Epithelial cell of proximal tubule (primary cell): ENCODE data around the gene MAGT1. TPM values are rescaled to one million over a fixed set of nuclear protein-coding genes. Genes with fewer than 3 reads are reported as not detected.
"Not testable (repeated sequence)": the region's sequence is repeated elsewhere in the genome, so short reads cannot be mapped to it uniquely, and the experiment has no call there.

Experiments
- DNase-seq: peaks from one replicate; pipeline ENCODE4 v3.0.0-alpha.2; 2011; ENCODE audit warnings: low read depth
- H3K4me3 ChIP-seq: 2 replicates; pipeline ENCODE4 v1.5.1; 2011; ENCODE audit warnings: low read depth, mild to moderate bottlenecking, low read length
- total RNA-seq: library from RNA; depleted of rRNA; stranded (reverse); fragments of >200 nt; gene quantifications from 2 replicates; pipeline ENCODE4 v1.2.3, GENCODE V29; 2015
- TF ChIP-seq, protein P1 (sequence below): conservative IDR thresholded peaks from 2 replicates; pipeline ENCODE4 v1.5.1; 2012; ENCODE audit warnings: low read depth, mild to moderate bottlenecking, low read length

MAGT1 gene
- total RNA-seq, 1 donor from 2014 or later: 61.6 TPM

DNA sequence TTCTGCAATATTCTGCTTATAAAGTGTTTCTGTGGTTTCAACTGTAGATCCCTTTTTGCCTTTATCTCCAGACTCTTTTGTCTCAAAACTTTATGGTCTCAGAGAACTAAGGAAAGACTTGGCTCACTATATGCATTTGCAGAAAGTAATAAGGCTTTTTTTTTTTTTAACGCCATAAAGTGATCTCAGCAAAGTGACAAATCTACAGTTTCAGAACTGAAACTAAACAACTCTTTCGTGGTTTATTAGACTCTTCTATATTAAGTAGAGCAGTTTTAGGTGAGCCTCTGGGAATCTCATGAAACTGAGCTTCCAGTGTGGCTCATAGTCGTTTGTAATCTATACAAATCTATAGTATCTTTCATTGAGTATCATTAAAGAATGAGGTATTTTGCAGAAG is 30.5 kb upstream of the MAGT1 start:
- H3K4me3 ChIP-seq: no peak overlapping the region
- no peak for DNase-seq
- TF ChIP-seq, protein P1, sequence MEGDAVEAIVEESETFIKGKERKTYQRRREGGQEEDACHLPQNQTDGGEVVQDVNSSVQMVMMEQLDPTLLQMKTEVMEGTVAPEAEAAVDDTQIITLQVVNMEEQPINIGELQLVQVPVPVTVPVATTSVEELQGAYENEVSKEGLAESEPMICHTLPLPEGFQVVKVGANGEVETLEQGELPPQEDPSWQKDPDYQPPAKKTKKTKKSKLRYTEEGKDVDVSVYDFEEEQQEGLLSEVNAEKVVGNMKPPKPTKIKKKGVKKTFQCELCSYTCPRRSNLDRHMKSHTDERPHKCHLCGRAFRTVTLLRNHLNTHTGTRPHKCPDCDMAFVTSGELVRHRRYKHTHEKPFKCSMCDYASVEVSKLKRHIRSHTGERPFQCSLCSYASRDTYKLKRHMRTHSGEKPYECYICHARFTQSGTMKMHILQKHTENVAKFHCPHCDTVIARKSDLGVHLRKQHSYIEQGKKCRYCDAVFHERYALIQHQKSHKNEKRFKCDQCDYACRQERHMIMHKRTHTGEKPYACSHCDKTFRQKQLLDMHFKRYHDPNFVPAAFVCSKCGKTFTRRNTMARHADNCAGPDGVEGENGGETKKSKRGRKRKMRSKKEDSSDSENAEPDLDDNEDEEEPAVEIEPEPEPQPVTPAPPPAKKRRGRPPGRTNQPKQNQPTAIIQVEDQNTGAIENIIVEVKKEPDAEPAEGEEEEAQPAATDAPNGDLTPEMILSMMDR: no peak

DNA sequence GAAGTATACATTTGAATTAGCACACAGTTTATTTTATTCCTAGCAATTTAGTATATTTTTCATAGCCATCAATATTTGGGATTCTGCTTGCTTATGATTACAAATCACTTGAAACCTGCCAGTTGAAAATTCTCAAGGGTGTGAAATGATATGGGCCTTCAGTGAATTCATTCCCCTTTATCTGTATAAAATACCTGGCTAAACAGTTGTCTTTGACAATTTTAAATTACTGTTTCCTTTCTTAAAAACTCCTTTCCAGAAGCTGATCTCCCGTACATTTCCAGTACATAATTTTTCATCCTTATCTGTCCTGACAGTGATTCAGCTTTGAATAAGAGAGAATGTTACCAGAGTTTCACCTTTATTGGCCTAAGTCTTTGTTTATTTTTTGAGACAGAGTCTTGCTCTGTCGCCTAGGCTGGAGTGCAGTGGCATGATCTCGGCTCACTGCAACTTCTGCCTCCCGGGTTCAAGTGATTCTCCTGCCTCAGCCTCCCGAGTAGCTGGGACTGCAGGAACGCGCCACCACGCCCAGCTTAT is 29.2 kb upstream of the MAGT1 start:
- no peak overlapping the region for H3K4me3 ChIP-seq
- TF ChIP-seq, protein P1: no peak
- no peak for DNase-seq

DNA sequence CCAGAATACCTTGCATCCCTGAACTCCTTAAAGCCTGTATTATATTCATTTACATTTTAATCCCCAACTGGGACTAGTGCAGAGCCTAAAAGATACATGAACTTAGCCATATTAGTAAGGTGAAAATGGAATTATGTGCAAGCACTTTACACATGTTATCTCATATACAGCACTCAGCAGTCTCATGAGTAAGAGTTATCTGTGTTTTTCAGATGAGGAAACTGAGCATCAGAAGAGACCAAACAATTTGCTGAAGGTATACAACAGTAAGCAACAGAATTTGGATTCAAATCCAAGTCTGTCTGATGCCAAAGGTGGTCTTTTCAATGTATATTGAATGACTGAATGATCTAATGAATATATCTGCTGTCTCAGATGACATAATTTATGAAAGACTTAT is 27.6 kb upstream of the MAGT1 start:
- no peak for DNase-seq
- TF ChIP-seq, protein P1: no peak
- H3K4me3 ChIP-seq: no peak overlapping the region

DNA sequence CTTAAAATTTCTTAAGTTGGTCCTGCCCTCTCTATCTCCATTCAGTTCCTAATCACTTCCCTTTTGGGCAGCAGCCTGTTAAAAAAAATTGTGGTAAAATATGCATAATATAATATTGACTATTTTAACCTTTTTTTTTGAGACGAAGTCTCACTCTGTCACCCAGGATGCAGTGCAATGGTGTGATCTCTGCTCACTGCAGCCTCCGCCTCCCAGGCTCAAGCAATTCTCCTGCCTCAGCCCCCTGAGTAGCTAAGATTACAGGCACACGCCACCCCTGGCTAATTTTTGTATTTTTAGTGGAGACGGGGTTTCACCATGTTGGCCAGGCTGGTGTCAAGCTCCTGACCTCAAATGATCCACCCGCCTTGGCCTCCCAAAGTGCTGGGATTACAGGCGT is 24.1 kb upstream of the MAGT1 start:
- H3K4me3 ChIP-seq, DNase-seq: not testable (repeated sequence)

DNA sequence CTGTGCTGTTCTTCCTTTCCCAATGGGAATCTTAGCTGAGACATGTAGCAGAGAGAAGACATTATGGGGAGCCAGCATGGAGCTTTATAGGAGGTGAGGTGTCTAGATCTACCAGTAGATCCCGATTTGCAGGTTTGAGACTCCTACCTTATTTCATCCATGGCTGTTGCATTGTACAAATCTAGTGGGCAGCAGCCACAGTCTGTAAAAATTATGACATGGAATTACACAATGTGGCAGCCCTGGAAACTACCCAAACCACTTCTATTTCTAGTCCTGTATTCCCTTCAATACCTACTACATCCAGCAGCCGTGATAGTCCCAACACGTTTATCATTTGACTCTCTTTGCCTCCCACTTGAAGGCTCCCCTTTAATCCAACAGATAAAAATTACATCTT is 23.3 kb upstream of the MAGT1 start:
- no peak for DNase-seq
- no peak overlapping the region for H3K4me3 ChIP-seq
- TF ChIP-seq, protein P1: no peak

DNA sequence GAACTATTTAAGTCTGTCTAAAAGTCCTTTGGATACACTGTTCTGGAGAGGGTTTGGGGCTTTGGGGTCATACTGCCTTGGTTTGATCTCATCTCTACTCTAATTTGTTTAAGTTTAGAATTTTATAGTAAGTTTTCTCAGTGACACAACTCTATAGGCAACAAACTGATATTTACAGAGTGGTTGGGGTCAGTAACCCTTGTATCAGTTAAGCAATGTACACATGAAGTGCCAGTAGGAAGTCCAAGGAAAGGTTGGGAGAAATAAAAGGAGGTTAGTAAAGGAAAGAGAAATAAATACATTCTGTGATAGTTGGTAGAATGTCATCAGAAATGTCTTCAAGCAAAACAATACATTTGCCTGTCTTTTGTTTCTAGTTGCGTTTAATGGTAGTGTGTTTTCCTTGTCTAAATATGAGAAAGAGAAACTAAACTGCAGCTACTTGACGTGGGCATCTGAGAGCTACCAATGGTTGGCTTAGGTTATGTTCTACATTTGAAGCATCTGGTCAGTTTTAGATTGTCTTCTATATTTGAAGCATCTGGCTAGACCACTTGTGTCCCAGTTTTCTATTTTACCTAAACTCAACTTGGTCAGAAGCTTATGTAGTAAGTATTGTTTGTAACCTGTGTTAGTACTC is 22.2 kb upstream of the MAGT1 start:
- DNase-seq: no peak
- TF ChIP-seq, protein P1: no peak
- no peak overlapping the region for H3K4me3 ChIP-seq

DNA sequence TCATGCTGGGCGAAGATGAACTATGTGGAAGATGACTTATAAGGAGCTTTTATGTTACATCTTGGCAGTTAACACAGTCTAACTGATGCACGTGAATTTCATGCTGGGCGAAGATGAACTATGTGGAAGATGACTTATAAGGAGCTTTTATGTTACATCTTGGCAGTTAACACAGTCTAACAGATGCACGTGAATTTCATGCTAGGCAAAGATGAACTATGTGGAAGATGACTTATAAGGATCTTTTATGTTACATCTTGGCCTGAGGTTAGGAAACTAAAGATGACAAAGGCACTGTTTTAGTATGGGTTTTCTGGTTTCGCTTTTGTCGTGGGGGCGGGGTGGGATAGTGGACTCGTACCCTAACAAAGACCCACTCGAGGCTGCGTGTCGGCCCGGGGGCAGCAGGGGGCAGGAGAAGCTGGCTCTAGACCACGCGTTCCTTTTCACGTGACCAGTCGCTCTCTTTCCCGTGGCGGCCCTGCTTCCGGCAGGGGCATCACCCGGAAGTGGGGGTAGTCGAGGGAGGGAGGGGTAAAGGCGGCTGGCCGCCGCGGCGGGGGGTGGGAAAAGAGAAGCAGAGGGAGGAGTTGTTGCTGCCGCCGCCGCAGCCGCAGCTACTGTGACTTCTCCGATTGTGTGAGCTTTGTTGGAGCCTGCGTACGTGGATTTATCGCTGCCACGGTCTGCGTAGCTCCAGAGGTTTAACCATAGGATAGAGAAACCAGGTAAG is 15.0 kb upstream of the MAGT1 start, which contains the start of gene ATP7A:
Gene ATP7A, plus strand, starts transcription at position 586 of the 733 bp plus-strand sequence. CDS start 60,949 bp downstream, outside the sequence.
- TF ChIP-seq, protein P1: peak; percentile 54
- H3K4me3 ChIP-seq: peak within 1 kb of the TSS; percentile 74
- DNase-seq: no peak
